Neural progenitor cell (in vitro differentiated cells): ENCODE data around the gene MAP3K13.

Source experiments
- EZH2 ChIP-seq: fragments of 200-600 bp; sonication (generic); IDR thresholded peaks from 2 replicates; pipeline ENCODE4 v1.6.1; 2017; ENCODE audit warnings: antibody characterized with exemption, mild to moderate bottlenecking, moderate library complexity
- EZH2phosphoT487 ChIP-seq: fragments of 200-600 bp; sonication (generic); IDR thresholded peaks from 2 replicates; pipeline ENCODE4 v1.6.1; 2017; ENCODE audit warnings: antibody characterized with exemption
- TF ChIP-seq, protein P1 (sequence below): fragments of 200-600 bp; sonication (generic); IDR thresholded peaks from 2 replicates; pipeline ENCODE4 v1.5.1; 2017; ENCODE audit warnings: antibody characterized with exemption, mild to moderate bottlenecking

DNA sequence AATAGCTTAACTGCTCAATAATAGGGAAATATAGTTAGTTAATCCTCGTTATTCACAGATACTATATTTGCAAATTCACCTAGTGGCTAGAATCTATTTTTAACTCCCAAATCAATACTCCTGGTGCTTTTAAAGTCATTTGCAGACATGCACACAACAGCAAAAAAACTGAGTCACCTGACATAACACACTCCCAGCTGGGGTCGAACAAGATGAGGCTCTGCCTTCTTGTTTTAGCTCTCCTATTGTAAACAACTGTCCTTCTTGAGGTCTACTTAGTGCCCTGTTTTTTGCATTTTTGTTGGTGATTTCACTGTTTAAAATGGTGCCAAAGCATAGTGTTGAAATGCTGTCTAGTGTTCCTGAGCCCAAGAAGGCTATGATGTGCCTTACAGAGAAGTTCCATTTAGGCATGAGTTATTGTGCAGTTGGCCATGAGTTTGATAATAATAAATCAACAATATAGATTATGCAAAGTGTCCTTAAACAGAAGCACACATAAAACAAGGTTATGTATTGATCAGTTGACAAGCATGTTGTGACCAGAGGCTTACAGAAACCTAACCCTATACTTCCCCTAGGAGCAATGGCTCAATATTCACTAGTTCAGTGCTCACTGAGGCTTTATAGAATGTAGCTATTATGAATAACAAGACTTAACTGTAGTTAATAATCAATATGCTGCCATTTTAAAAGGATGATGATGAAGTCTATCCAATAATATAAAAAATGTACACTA, 18.6 kb downstream of the MAP3K13 start:
- TF ChIP-seq, protein P1, sequence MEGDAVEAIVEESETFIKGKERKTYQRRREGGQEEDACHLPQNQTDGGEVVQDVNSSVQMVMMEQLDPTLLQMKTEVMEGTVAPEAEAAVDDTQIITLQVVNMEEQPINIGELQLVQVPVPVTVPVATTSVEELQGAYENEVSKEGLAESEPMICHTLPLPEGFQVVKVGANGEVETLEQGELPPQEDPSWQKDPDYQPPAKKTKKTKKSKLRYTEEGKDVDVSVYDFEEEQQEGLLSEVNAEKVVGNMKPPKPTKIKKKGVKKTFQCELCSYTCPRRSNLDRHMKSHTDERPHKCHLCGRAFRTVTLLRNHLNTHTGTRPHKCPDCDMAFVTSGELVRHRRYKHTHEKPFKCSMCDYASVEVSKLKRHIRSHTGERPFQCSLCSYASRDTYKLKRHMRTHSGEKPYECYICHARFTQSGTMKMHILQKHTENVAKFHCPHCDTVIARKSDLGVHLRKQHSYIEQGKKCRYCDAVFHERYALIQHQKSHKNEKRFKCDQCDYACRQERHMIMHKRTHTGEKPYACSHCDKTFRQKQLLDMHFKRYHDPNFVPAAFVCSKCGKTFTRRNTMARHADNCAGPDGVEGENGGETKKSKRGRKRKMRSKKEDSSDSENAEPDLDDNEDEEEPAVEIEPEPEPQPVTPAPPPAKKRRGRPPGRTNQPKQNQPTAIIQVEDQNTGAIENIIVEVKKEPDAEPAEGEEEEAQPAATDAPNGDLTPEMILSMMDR: no peak
- TF ChIP-seq EZH2: no peak
- no peak for TF ChIP-seq EZH2phosphoT487
